Right lobe of liver (tissue), 4 donors: ENCODE data around the gene SPTBN5.

Source experiments
- POLR2A ChIP-seq: fragments of 450-650 bp; IDR thresholded peaks from one replicate; pipeline ENCODE4 v1.6.1; 2017; ENCODE audit warnings: antibody characterized with exemption, mild to moderate bottlenecking
- TF ChIP-seq, protein P1 (sequence below), 4 donors: fragments of 200-600 bp in 3 of 4; fragments of 450-650 bp in 1 of 4; IDR thresholded peaks; one replicate each; pipeline versions ENCODE4 v1.5.1 to v1.8.0; 2016 to 2022; ENCODE audit warnings: antibody characterized with exemption in 4 of 4, mild to moderate bottlenecking in 2 of 4
- donor health status: DM: no; HTN: no; CAD: no.
- donor health status: DM: no; HTN: no; CAD: no.
- donor health status: DM: no; HTN: yes; CAD: no.

- TF ChIP-seq, protein P1, sequence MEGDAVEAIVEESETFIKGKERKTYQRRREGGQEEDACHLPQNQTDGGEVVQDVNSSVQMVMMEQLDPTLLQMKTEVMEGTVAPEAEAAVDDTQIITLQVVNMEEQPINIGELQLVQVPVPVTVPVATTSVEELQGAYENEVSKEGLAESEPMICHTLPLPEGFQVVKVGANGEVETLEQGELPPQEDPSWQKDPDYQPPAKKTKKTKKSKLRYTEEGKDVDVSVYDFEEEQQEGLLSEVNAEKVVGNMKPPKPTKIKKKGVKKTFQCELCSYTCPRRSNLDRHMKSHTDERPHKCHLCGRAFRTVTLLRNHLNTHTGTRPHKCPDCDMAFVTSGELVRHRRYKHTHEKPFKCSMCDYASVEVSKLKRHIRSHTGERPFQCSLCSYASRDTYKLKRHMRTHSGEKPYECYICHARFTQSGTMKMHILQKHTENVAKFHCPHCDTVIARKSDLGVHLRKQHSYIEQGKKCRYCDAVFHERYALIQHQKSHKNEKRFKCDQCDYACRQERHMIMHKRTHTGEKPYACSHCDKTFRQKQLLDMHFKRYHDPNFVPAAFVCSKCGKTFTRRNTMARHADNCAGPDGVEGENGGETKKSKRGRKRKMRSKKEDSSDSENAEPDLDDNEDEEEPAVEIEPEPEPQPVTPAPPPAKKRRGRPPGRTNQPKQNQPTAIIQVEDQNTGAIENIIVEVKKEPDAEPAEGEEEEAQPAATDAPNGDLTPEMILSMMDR (IDR thresholded peaks at IDR 0.05): no peak
- no peak for TF ChIP-seq POLR2A
Measured at GRCh38 chr15:41921639-41922038, 27.8 kb upstream of the SPTBN5 start.
